ENCODE measurements around the gene ZNF621. TPM values are rescaled to one million over a fixed set of nuclear protein-coding genes. Genes with fewer than 3 reads are reported as not detected.
A peak's percentile ranks its signal among the peaks of the same experiment; 100 is the strongest.
"Not testable (repeated sequence)": the region's sequence is repeated elsewhere in the genome, so short reads cannot be mapped to it uniquely, and the experiment has no call there.

ZNF621 gene
- total RNA-seq, 1 experiment from 2014 or later: 14.5 TPM

GRCh38 chr3:40534283-40534682, 9.5 kb downstream of the ZNF621 start:
- no peak for DNase-seq (ENCODE audit: low read depth)

GRCh38 chr3:40546816-40547215, 22.1 kb downstream of the ZNF621 start:
- DNase-seq (ENCODE audit: low read depth): peak; percentile 86

- DNase-seq (ENCODE audit: low read depth): no peak
Observed at GRCh38 chr3:40550167-40550566, 25.4 kb downstream of the ZNF621 start.

GRCh38 chr3:40557575-40558161, 32.9 kb downstream of the ZNF621 start:
- no peak for DNase-seq (ENCODE audit: low read depth)

- not testable (repeated sequence) for DNase-seq (ENCODE audit: low read depth)
Observed at GRCh38 chr3:40562482-40562881, 37.7 kb downstream of the ZNF621 start.

- not testable (repeated sequence) for DNase-seq (ENCODE audit: low read depth)
Observed at GRCh38 chr3:40565629-40566028, 40.9 kb downstream of the ZNF621 start.

GRCh38 chr3:40566694-40567093, 41.9 kb downstream of the ZNF621 start:
- DNase-seq (ENCODE audit: low read depth): no peak

- DNase-seq (ENCODE audit: low read depth): no peak
Observed at GRCh38 chr3:40572588-40572987, 47.8 kb downstream of the ZNF621 start.

- no peak for DNase-seq (ENCODE audit: low read depth)
Observed at GRCh38 chr3:40574050-40574449, 49.3 kb downstream of the ZNF621 start.

GRCh38 chr3:40574661-40575060, 49.9 kb downstream of the ZNF621 start:
- peak; percentile 68 for DNase-seq (ENCODE audit: low read depth)

GRCh38 chr3:40576396-40576795, 51.6 kb downstream of the ZNF621 start:
- DNase-seq (ENCODE audit: low read depth): no peak

GRCh38 chr3:40580494-40581091, 55.8 kb downstream of the ZNF621 start:
- DNase-seq (ENCODE audit: low read depth): peak; percentile 66

GRCh38 chr3:40581166-40581565, 56.4 kb downstream of the ZNF621 start:
- DNase-seq (ENCODE audit: low read depth): no peak

GRCh38 chr3:40582401-40583027, 57.8 kb downstream of the ZNF621 start:
- peak; percentile 75 for DNase-seq (ENCODE audit: low read depth)

- DNase-seq (ENCODE audit: low read depth): no peak
Observed at GRCh38 chr3:40583691-40584090, 58.9 kb downstream of the ZNF621 start.

- peak; percentile 63 for DNase-seq (ENCODE audit: low read depth)
Observed at GRCh38 chr3:40584625-40585189, 59.9 kb downstream of the ZNF621 start.

GRCh38 chr3:40585381-40586016, 60.7 kb downstream of the ZNF621 start:
- no peak for DNase-seq (ENCODE audit: low read depth)

- DNase-seq (ENCODE audit: low read depth): no peak
Observed at GRCh38 chr3:40586901-40587300, 62.1 kb downstream of the ZNF621 start.

GRCh38 chr3:40588406-40588805, 63.6 kb downstream of the ZNF621 start:
- no peak for DNase-seq (ENCODE audit: low read depth)
